HEK293 (cell line): ENCODE measurements around the gene C17orf113.

Experiments
- CTCF ChIA-PET: fragments of 350-600 bp; formaldehyde crosslinking; extraction: SDS; loops from one replicate; lab custom pipeline; 2021; ENCODE audit warnings: antibody characterized with exemption; lab: Yijun Ruan, JAX
- POLR2A ChIA-PET: fragments of 300-600 bp; formaldehyde crosslinking; extraction: SDS; loops from one replicate; lab custom pipeline; 2020; ENCODE audit warnings: antibody characterized with exemption, inconsistent platforms; lab: Yijun Ruan, JAX
- H3K27ac ChIP-seq: fragments of 200-500 bp; sonication (Bioruptor generic); 2 replicates; pipeline ENCODE4 v1.5.1; 2014; ENCODE audit warnings: low read depth, low read length, control low read depth, inconsistent platforms; ENCODE audit errors: extremely low read depth
- H3K36me3 ChIP-seq, 2 experiments: fragments of 200-500 bp in 1 of 2; sonication (Bioruptor generic) in 1 of 2; 1 replicate in 1 of 2; 2 replicates in 1 of 2; pipeline ENCODE4 v1.5.1; 2014 to 2017; ENCODE audit warnings: inconsistent platforms in 2 of 2, low read length in 2 of 2; ENCODE audit not compliant: control insufficient read depth in 2 of 2, insufficient read depth in 1 of 2
- H3K4me1 ChIP-seq: fragments of 200-500 bp; sonication (Bioruptor generic); 2 replicates; pipeline ENCODE4 v1.5.1; 2014; ENCODE audit warnings: mild to moderate bottlenecking, low read length, inconsistent platforms; ENCODE audit not compliant: control insufficient read depth, insufficient read depth
- H3K4me3 ChIP-seq: 2 replicates; pipeline ENCODE4 v1.5.1; 2011; ENCODE audit warnings: low read depth, mild to moderate bottlenecking, control low read depth, low read length, moderate library complexity
- H3K9me3 ChIP-seq: fragments of 200-500 bp; sonication (Bioruptor generic); 2 replicates; pipeline ENCODE4 v1.5.1; 2014; ENCODE audit warnings: low read depth, low read length, inconsistent platforms; ENCODE audit not compliant: control insufficient read depth, insufficient read depth
- EGR2 ChIP-seq: fragments of 450-650 bp; formaldehyde crosslinking; IDR thresholded peaks from 2 replicates; pipeline ENCODE4 v1.5.1; 2016; ENCODE audit warnings: low read depth, missing biosample characterization, missing genetic modification characterization
- KLF9 ChIP-seq: fragments of 450-650 bp; formaldehyde crosslinking; IDR thresholded peaks from 2 replicates; pipeline ENCODE4 v1.5.1; 2016; ENCODE audit warnings: missing biosample characterization, missing genetic modification characterization, low read depth
- TCF7L2 ChIP-seq: IDR thresholded peaks from 2 replicates; pipeline ENCODE4 v1.6.1; 2011; ENCODE audit warnings: low read depth, mild to moderate bottlenecking, inconsistent platforms, low read length, moderate library complexity, borderline replicate concordance
- ZNF114 ChIP-seq: fragments of 450-650 bp; formaldehyde crosslinking; IDR thresholded peaks from 2 replicates; pipeline ENCODE4 v1.5.0; 2017; ENCODE audit warnings: missing biosample characterization, missing genetic modification characterization
- ZNF292 ChIP-seq: fragments of 450-650 bp; formaldehyde crosslinking; IDR thresholded peaks from 2 replicates; pipeline ENCODE4 v1.5.1; 2016; ENCODE audit warnings: low read depth, missing biosample characterization, missing genetic modification characterization, borderline replicate concordance
- ZNF501 ChIP-seq: fragments of 450-650 bp; formaldehyde crosslinking; IDR thresholded peaks from 2 replicates; pipeline ENCODE4 v1.5.1; 2016; ENCODE audit warnings: missing biosample characterization, missing genetic modification characterization
- ZNF768 ChIP-seq: fragments of 450-650 bp; formaldehyde crosslinking; IDR thresholded peaks from 2 replicates; pipeline ENCODE4 v1.5.1; 2018; ENCODE audit warnings: missing biosample characterization, mild to moderate bottlenecking, missing genetic modification characterization
- ZNF785 ChIP-seq: fragments of 450-650 bp; formaldehyde crosslinking; IDR thresholded peaks from 2 replicates; pipeline ENCODE4 v1.5.1; 2016; ENCODE audit warnings: missing biosample characterization, missing genetic modification characterization
- ZNF843 ChIP-seq: fragments of 450-650 bp; formaldehyde crosslinking; IDR thresholded peaks from 2 replicates; pipeline ENCODE4 v1.5.1; 2016; ENCODE audit warnings: missing biosample characterization, missing genetic modification characterization
- TF ChIP-seq, protein P1 (sequence below): fragments of 450-650 bp; formaldehyde crosslinking; IDR thresholded peaks from 2 replicates; pipeline ENCODE4 v1.5.1; 2016; ENCODE audit warnings: missing biosample characterization, missing genetic modification characterization
- TF ChIP-seq, protein P2 (sequence below): fragments of 450-650 bp; formaldehyde crosslinking; IDR thresholded peaks from 2 replicates; pipeline ENCODE4 v1.5.1; 2016; ENCODE audit warnings: missing biosample characterization, missing genetic modification characterization, borderline replicate concordance
- TF ChIP-seq, protein P3 (sequence below): fragments of 450-650 bp; formaldehyde crosslinking; IDR thresholded peaks from 2 replicates; pipeline ENCODE4 v1.5.1; 2017; ENCODE audit warnings: missing biosample characterization, missing genetic modification characterization
- TF ChIP-seq, protein P4 (sequence below): fragments of 450-650 bp; formaldehyde crosslinking; conservative IDR thresholded peaks from 2 replicates; pipeline ENCODE4 v1.5.1; 2016; ENCODE audit warnings: low read depth, missing biosample characterization, missing genetic modification characterization

C17orf113 gene

DNA sequence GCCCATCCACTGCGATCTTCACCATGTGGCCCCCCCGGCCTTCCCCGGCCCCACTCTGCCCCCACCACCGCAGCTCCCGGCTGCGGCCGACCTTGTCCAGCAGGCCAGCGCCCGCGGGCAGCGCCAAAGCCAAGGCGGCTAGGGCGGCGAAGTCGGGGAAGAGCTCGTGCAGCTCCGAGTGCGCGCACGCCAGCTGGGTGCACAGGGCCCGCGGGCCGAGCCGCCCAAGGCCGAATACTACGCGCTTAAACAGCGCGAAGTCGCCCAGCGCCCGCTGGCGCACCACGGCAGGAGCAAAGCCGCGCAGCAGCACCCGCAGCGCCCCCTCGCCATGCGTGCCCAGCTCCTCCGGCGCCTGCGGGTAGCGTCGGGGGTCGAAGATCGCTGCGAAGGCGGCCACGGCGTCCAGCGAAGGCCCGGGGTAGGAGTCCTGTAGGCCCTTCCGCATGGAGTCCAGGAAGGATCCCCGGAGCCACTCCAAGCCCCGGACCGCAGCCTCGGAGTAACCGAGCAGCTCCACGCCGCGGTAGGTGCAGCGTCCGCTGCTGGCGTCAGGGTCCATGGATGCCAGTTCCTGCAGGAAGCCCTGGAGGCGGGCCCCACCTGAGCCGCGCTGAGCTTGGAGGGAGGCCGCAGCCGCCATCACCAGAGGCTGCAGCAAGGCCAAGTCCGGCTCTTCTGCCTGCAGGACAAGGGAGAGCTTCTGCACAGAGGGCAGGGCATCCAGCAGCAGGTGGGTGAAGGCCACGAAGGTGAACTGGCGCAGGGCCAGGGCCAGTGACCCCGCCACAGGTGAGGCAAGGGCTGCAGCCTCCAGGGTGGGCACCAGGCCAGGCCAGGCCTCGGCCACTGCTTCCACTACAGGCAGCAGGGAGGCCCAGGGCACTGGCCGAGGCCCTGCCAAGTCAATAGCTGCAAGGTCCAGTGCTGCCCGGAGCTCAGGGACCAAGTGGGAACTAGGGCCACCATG, 10.3 kb downstream of the C17orf113 start:
- no peak overlapping the region for H3K4me3 ChIP-seq
- CTCF ChIA-PET: interaction anchor here (0.6 to 1.7 kb wide), 4 partner anchors 16 to 146 kb away, joined by 3 to 7 read pairs (median 4); no protein-coding TSS in a partner anchor
- TF ChIP-seq ZNF768: no peak
- H3K36me3 ChIP-seq: no peaks in the 10 kb centered on the region
- H3K27ac ChIP-seq: no peak overlapping the region
- H3K4me1 ChIP-seq: no peaks in the 10 kb centered on the region
- POLR2A ChIA-PET: interaction anchor here (0.6 to 1.0 kb wide), 2 partner anchors 9 to 13 kb away, joined by 3 to 4 read pairs; no protein-coding TSS in a partner anchor
- H3K9me3 ChIP-seq: no peaks in the 10 kb centered on the region

DNA sequence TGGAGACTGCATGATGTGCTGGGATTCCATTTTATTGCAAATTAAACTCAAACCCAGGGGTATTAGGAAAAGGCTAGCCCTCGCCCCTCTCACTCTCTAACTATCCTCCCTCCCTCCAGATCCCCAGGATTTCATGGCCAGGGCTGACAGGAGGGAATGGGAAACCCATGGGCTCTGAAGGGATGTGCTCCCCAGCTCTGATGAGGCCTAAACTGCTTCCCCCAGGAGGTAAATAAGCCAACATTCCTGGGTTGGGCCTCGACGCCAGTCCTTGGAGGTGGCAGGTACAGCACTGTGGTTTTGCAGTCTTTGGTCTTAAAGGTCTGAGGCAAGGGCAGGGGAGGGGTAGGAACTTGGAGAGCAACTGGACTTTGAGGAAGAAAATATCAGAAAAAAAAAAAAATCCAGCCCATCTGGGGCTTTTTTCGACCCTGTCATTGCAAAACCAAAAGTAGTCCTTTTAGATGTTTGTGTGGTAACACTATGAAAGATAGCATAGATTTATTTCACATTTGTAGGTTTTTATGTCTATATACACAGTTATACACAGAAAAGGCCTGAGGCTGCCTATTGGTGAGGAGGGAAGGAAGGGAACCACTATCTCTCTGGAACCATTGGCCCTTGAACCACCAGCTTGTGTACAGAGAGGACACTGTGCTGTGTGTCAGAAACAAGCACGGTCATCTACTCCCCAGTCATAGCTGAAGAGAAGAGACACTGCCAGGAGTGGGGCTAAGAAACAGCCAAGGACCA, 12.0 kb downstream of the C17orf113 start:
- H3K36me3 ChIP-seq: no peaks in the 10 kb centered on the region
- H3K9me3 ChIP-seq: no peaks in the 10 kb centered on the region
- H3K4me3 ChIP-seq: no peak overlapping the region
- ChIA-PET POLR2A (no interaction called here), CTCF (interaction anchor here (0.6 to 1.4 kb wide), 4 partner anchors 58 to 99 kb away, joined by 3 to 4 read pairs (median 4); partner anchors contain the start of gene KAT2A)
- no peak overlapping the region for H3K27ac ChIP-seq
- H3K4me1 ChIP-seq: no peaks in the 10 kb centered on the region
- TF ChIP-seq ZNF501 (no peak), ZNF785 (no peak), ZNF768 (no peak), ZNF843 (tag by site-specific recombination) (no peak), KLF9 (tag by site-specific recombination) (no peak), ZNF292 (no peak), EGR2 (tag by site-specific recombination) (no peak)
- TF ChIP-seq, protein P1, sequence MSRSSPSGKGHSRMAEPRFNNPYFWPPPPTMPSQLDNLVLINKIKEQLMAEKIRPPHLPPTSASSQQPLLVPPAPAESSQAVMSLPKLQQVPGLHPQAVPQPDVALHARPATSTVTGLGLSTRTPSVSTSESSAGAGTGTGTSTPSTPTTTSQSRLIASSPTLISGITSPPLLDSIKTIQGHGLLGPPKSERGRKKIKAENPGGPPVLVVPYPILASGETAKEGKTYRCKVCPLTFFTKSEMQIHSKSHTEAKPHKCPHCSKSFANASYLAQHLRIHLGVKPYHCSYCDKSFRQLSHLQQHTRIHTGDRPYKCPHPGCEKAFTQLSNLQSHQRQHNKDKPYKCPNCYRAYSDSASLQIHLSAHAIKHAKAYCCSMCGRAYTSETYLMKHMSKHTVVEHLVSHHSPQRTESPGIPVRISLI: no peak
- TF ChIP-seq, protein P2, sequence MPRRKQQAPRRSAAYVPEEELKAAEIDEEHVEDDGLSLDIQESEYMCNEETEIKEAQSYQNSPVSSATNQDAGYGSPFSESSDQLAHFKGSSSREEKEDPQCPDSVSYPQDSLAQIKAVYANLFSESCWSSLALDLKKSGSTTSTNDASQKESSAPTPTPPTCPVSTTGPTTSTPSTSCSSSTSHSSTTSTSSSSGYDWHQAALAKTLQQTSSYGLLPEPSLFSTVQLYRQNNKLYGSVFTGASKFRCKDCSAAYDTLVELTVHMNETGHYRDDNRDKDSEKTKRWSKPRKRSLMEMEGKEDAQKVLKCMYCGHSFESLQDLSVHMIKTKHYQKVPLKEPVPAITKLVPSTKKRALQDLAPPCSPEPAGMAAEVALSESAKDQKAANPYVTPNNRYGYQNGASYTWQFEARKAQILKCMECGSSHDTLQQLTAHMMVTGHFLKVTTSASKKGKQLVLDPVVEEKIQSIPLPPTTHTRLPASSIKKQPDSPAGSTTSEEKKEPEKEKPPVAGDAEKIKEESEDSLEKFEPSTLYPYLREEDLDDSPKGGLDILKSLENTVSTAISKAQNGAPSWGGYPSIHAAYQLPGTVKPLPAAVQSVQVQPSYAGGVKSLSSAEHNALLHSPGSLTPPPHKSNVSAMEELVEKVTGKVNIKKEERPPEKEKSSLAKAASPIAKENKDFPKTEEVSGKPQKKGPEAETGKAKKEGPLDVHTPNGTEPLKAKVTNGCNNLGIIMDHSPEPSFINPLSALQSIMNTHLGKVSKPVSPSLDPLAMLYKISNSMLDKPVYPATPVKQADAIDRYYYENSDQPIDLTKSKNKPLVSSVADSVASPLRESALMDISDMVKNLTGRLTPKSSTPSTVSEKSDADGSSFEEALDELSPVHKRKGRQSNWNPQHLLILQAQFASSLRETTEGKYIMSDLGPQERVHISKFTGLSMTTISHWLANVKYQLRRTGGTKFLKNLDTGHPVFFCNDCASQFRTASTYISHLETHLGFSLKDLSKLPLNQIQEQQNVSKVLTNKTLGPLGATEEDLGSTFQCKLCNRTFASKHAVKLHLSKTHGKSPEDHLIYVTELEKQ (tag by site-specific recombination): no peak
- TF ChIP-seq, protein P3, sequence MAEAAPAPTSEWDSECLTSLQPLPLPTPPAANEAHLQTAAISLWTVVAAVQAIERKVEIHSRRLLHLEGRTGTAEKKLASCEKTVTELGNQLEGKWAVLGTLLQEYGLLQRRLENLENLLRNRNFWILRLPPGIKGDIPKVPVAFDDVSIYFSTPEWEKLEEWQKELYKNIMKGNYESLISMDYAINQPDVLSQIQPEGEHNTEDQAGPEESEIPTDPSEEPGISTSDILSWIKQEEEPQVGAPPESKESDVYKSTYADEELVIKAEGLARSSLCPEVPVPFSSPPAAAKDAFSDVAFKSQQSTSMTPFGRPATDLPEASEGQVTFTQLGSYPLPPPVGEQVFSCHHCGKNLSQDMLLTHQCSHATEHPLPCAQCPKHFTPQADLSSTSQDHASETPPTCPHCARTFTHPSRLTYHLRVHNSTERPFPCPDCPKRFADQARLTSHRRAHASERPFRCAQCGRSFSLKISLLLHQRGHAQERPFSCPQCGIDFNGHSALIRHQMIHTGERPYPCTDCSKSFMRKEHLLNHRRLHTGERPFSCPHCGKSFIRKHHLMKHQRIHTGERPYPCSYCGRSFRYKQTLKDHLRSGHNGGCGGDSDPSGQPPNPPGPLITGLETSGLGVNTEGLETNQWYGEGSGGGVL (tag by site-specific recombination): no peak

DNA sequence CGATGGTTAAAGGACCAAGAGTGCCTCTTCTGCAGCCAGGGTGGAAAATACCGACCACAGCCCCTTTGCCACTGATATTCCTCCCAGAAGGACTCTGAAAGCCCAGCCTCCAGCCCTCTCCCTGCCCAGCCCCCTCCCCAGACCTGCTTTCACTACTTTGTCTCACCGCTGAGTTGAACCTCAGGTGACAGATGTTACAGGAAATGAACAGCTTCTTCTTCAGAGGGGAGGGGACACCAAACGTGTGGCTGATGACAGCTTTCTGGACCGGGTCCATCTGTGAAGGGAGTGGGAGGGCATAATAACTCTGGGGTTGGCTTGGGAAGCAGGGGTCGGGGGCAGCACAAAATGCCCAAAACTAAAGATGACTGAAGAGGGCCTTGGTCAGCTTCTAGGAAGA, 16.3 kb downstream of the C17orf113 start:
- H3K4me1 ChIP-seq: no peaks in the 10 kb centered on the region
- H3K36me3 ChIP-seq: no peaks in the 10 kb centered on the region
- H3K9me3 ChIP-seq: no peaks in the 10 kb centered on the region
- CTCF ChIA-PET: interaction anchor here (0.7 to 1.9 kb wide), 8 partner anchors 9 to 70 kb away, joined by 3 to 11 read pairs (median 3); partner anchors contain the start of gene NKIRAS2
- H3K4me3 ChIP-seq: no peak overlapping the region
- POLR2A ChIA-PET: interaction anchor here (0.6 to 2.2 kb wide), 3 partner anchors 8 to 85 kb away, joined by 3 to 8 read pairs (median 3); no protein-coding TSS in a partner anchor
- no peak overlapping the region for H3K27ac ChIP-seq
- TF ChIP-seq, protein P4, sequence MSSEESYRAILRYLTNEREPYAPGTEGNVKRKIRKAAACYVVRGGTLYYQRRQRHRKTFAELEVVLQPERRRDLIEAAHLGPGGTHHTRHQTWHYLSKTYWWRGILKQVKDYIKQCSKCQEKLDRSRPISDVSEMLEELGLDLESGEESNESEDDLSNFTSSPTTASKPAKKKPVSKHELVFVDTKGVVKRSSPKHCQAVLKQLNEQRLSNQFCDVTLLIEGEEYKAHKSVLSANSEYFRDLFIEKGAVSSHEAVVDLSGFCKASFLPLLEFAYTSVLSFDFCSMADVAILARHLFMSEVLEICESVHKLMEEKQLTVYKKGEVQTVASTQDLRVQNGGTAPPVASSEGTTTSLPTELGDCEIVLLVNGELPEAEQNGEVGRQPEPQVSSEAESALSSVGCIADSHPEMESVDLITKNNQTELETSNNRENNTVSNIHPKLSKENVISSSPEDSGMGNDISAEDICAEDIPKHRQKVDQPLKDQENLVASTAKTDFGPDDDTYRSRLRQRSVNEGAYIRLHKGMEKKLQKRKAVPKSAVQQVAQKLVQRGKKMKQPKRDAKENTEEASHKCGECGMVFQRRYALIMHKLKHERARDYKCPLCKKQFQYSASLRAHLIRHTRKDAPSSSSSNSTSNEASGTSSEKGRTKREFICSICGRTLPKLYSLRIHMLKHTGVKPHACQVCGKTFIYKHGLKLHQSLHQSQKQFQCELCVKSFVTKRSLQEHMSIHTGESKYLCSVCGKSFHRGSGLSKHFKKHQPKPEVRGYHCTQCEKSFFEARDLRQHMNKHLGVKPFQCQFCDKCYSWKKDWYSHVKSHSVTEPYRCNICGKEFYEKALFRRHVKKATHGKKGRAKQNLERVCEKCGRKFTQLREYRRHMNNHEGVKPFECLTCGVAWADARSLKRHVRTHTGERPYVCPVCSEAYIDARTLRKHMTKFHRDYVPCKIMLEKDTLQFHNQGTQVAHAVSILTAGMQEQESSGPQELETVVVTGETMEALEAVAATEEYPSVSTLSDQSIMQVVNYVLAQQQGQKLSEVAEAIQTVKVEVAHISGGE: no peak
- no peak for TF ChIP-seq TCF7L2
- TF ChIP-seq ZNF114: no peak
